ENCODE results near the gene ZDHHC17. TPM values are rescaled to one million over a fixed set of nuclear protein-coding genes. Genes with fewer than 3 reads are reported as not detected.

ZDHHC17 gene
- total and polyA plus RNA-seq, 7 donors: 7.8 to 22.7 (median 20.2) TPM

GRCh38 chr12:76879710-76880518 is 116.0 kb downstream of the ZDHHC17 start:
- Histone ChIP-seq H3K9me3 (no peaks in the 10 kb centered on the region), H3K4me3 (peak overlapping the region; percentile 83), H3K27ac (peak overlapping the region; percentile 82), H3K27me3 (ENCODE audit: insufficient read depth in 3 of 3, low read length in 2 of 3) (no peaks in the 10 kb centered on the region), H3K4me1 (no peaks in the 10 kb centered on the region), H3K36me3 (ENCODE audit: insufficient read depth in 1 of 2, low read depth in 1 of 2) (no peaks in the 10 kb centered on the region)
- DNase-seq (no peak), ATAC-seq (no peak)
- intact Hi-C loops (cut with DNase I): no loop called here
- TF ChIP-seq, protein P1, sequence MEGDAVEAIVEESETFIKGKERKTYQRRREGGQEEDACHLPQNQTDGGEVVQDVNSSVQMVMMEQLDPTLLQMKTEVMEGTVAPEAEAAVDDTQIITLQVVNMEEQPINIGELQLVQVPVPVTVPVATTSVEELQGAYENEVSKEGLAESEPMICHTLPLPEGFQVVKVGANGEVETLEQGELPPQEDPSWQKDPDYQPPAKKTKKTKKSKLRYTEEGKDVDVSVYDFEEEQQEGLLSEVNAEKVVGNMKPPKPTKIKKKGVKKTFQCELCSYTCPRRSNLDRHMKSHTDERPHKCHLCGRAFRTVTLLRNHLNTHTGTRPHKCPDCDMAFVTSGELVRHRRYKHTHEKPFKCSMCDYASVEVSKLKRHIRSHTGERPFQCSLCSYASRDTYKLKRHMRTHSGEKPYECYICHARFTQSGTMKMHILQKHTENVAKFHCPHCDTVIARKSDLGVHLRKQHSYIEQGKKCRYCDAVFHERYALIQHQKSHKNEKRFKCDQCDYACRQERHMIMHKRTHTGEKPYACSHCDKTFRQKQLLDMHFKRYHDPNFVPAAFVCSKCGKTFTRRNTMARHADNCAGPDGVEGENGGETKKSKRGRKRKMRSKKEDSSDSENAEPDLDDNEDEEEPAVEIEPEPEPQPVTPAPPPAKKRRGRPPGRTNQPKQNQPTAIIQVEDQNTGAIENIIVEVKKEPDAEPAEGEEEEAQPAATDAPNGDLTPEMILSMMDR (IDR thresholded peaks at IDR 0.05): no peak
- 55 to 61% (median 57%) methylated on average over 13 of the region's 13 CpGs for WGBS, 3 donors

DNA sequence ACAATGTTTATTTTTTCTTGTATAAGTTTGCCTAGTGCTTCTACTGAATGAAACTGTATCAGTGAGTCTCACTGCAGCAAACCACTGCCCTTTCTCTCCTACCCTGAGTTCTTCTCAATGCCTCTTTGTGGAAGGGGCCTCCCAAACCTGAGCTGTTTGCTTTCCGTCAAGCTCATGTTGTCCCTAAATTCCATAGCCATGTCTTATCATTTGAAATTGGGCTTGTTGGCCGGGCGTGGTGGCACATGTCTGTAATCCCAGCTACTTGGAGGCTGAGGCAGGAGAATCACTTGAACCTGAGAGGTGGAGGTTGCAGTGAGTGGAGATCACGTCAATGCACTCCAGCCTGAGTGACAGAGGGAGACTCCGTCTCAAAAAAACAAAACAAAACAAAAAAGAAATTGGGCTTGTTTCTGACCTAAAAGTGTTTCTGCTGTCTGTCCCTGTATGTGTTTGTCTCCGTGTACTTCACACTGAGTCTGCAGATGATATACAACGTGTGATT is 116.7 kb downstream of the ZDHHC17 start:
- no peak overlapping the region for H3K27ac ChIP-seq
- TF ChIP-seq, protein P1 (IDR thresholded peaks at IDR 0.05): no peak
- no peaks in the 10 kb centered on the region for H3K4me1 ChIP-seq
- 95 to 96% (median 96%) methylated on average over 7 of the region's 7 CpGs for WGBS, 3 donors
- H3K36me3 ChIP-seq (ENCODE audit: insufficient read depth in 1 of 2, low read depth in 1 of 2): no peaks in the 10 kb centered on the region
- H3K9me3 ChIP-seq: no peaks in the 10 kb centered on the region
- intact Hi-C loops (cut with DNase I): no loop called here
- DNase-seq (no peak), ATAC-seq (no peak)
- H3K27me3 ChIP-seq (ENCODE audit: insufficient read depth in 3 of 3, low read length in 2 of 3): no peaks in the 10 kb centered on the region
- no peak overlapping the region for H3K4me3 ChIP-seq

DNA sequence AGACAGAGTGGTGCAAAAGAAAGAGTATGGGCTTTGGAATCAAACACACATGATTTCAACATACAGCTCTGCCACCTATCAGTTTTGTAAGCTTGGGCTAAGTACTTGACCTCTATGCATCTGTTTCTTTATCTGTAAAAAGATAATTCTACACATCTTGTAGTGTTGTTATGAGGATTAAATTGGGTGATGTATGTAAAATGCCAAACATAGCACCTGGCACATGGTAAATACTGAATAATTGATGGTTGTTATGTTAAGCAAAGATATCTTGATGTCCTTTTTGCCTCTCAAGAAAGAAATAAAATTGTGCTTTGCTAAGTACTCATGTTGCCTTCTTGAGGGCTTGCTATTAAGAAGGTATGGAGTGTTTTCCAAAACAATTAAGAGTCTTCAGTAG is 117.2 kb downstream of the ZDHHC17 start:
- intact Hi-C loops (cut with DNase I): no loop called here

GRCh38 chr12:76882367-76882766 is 118.5 kb downstream of the ZDHHC17 start:
- TF ChIP-seq, protein P1 (IDR thresholded peaks at IDR 0.05): no peak
- 83 to 89% (median 89%) methylated on average over 1 of the region's 1 CpG for WGBS, 3 donors
- intact Hi-C loops (cut with DNase I): no loop called here
- no peaks in the 10 kb centered on the region for H3K9me3 ChIP-seq
- DNase-seq (no peak), ATAC-seq (no peak)
- peaks cover 0 to 1% (median 0%) of the 10 kb centered on the region in 3 donors for H3K27me3 ChIP-seq (ENCODE audit: insufficient read depth in 3 of 3, low read length in 2 of 3)
- H3K36me3 ChIP-seq (ENCODE audit: insufficient read depth in 1 of 2, low read depth in 1 of 2): no peaks in the 10 kb centered on the region
- H3K4me3 ChIP-seq: no peak overlapping the region
- no peaks in the 10 kb centered on the region for H3K4me1 ChIP-seq
- H3K27ac ChIP-seq: no peak overlapping the region

More for the DNA sequence above, 117.2 kb downstream of the ZDHHC17 start:
- DNase-seq (no peak), ATAC-seq (no peak)
- H3K4me3 ChIP-seq: no peak overlapping the region
- H3K27ac ChIP-seq: no peak overlapping the region
- no peaks in the 10 kb centered on the region for H3K36me3 ChIP-seq (ENCODE audit: insufficient read depth in 1 of 2, low read depth in 1 of 2)
- no peaks in the 10 kb centered on the region for H3K4me1 ChIP-seq
- TF ChIP-seq, protein P1 (IDR thresholded peaks at IDR 0.05): no peak
- no peaks in the 10 kb centered on the region for H3K9me3 ChIP-seq
- H3K27me3 ChIP-seq (ENCODE audit: insufficient read depth in 3 of 3, low read length in 2 of 3): no peaks in the 10 kb centered on the region
